ENCODE data around the gene G6PC3. TPM values are rescaled to one million over a fixed set of nuclear protein-coding genes. Genes with fewer than 3 reads are reported as not detected.
"Not testable (repeated sequence)": the region's sequence is repeated elsewhere in the genome, so short reads cannot be mapped to it uniquely, and the experiment has no call there.

Gene G6PC3
- total RNA-seq, 1 donor from 2014 or later: 33.3 TPM

DNA sequence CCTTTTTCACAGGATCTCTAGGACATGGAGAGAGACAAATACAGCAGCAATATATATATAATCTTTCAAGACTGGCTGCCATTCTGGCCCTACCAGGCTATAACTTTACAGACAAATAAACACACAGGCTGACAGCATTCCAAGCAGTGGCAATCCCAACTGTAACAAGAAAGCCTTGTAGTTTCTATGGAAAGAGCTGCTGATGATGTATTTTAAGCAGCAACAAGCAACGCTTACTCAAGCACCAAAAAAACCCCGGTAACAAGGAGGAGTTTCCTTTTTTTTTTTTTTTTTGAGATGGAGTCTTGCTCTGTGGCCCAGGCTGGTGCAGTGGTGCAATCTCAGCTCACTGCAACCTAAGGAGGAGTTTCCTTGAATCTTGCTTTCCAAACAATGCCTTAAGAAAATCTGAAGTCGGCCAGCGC, 27.3 kb upstream of the G6PC3 start:
- no peak overlapping the region for H3K4me3 Mint-ChIP-seq
- H3K36me3 Mint-ChIP-seq (ENCODE audit: low read depth): peaks cover 39% of the 10 kb centered on the region
- no peak for DNase-seq
- H3K9me3 Mint-ChIP-seq: no peaks in the 10 kb centered on the region
- intact Hi-C loops (cut with micrococcal nuclease): loop anchor here (5.0 kb wide), 2 partner anchors 36 to 101 kb away; partner anchors contain the start of gene PPY
- H3K27me3 Mint-ChIP-seq: no peaks in the 10 kb centered on the region
- no peak overlapping the region for H3K27ac Mint-ChIP-seq
- peaks cover 23% of the 10 kb centered on the region for H3K4me1 Mint-ChIP-seq

DNA sequence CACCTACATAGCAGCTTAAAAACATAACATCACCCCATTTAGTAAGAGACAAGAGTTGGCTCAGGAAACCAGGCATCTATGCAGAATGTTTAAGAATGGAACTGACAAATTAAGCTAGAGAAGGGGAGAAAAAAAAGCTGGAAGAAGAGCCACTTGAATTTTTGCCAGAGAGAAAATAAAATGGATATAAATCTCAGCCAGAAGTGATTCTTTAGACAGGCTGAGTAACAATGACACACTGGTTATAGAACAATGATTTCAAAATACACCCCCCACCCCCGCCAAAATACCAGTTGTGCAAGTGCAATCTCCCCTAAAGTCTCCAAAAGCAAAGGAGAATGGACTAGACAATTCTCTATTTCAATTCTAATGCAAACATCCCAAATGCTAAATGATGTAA, 26.5 kb upstream of the G6PC3 start:
- no peak for DNase-seq
- Mint-ChIP-seq H3K27ac (no peak overlapping the region), H3K27me3 (no peaks in the 10 kb centered on the region), H3K4me3 (no peak overlapping the region), H3K4me1 (peaks cover 23% of the 10 kb centered on the region), H3K36me3 (ENCODE audit: low read depth) (peaks cover 41% of the 10 kb centered on the region), H3K9me3 (no peaks in the 10 kb centered on the region)
- intact Hi-C loops (cut with micrococcal nuclease): loop anchor here (5.0 kb wide), 2 partner anchors 37 to 102 kb away; partner anchors contain the start of gene PPY

DNA sequence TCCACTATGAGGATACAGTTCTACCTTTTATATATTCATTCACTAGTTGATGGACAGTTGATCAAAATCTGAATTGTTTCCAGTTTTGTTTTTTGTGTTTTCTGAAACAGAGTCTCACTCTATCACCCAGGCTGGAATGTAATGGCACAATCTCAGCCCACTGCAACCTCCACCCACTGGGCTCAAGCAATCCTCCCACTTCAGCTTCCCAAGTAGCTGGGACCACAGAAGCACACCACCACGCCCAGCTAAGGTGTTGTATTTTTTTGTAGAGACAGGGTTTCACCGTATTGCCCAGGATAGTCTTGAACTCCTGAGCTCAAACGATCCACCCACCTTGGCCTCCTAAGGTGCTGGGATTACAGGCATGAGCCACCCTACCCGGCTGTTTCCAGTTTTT, 25.0 kb upstream of the G6PC3 start:
- H3K27me3 Mint-ChIP-seq: no peaks in the 10 kb centered on the region
- no peak overlapping the region for H3K4me3 Mint-ChIP-seq
- intact Hi-C loops (cut with micrococcal nuclease): no loop called here
- peaks cover 45% of the 10 kb centered on the region for H3K36me3 Mint-ChIP-seq (ENCODE audit: low read depth)
- no peak overlapping the region for H3K27ac Mint-ChIP-seq
- peaks cover 13% of the 10 kb centered on the region for H3K4me1 Mint-ChIP-seq
- DNase-seq: no peak
- no peaks in the 10 kb centered on the region for H3K9me3 Mint-ChIP-seq

DNA sequence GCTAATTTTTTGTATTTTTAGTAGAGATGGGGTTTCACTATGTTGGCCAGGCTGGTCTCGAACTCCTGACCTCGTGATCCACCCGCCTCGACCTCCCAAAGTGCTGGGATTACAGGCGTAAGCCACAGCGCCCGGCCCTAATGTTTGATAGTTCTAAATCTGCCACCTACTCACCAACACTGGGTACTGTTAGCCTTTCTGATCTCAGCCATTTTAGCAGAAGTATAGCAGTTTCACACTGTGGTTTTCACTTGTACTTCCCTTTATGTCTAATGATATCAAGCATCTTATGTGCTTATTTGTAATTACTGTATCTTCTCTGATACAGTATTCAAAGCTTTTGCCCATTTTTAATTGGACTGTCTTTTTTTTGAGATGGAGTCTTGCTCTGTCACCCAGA, 23.6 kb upstream of the G6PC3 start:
- H3K27me3 Mint-ChIP-seq; H3K27ac Mint-ChIP-seq; H3K4me3 Mint-ChIP-seq; H3K9me3 Mint-ChIP-seq; DNase-seq; intact Hi-C loops (cut with micrococcal nuclease); H3K4me1 Mint-ChIP-seq: not testable (repeated sequence)
- H3K36me3 Mint-ChIP-seq (ENCODE audit: low read depth): peaks cover 48% of the 10 kb centered on the region

DNA sequence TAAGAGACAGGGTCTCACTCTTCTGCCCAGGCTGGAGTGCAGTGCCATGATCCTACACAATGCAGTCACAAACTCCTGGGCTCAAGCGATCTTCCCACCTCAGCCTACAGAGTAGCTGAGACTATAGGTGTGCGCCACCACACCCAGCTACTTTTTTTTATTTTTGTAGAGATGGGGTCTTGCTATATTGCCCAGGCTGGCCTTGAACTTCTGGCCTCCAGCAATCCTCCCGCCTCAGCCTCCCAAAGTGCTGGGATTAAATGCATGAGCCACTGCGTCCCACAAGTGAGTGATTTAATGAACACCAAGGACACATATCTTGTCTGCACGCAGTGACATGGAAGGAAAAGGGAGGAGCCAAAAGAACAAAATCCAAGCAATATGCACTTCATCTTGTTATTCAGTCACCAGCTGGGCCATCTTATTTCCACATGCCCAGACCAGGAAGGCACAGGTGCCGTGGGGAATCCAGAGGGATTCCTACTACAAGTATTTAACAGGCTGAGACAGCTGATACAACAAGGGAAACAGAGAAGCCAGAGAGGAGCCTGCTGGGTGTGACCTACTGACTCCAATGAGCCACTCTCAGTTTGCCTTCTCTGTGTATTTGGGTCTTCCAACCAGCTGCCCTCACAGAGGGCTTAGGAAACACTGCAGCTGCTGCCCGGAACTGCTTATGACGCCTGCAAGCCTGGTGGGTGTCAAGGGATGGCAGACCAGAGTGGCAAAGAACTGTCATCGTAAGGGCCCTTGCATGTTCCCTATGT, 21.1 kb upstream of the G6PC3 start:
- Mint-ChIP-seq H3K4me3 (no peak overlapping the region), H3K9me3 (no peaks in the 10 kb centered on the region), H3K36me3 (ENCODE audit: low read depth) (peaks cover 58% of the 10 kb centered on the region), H3K27ac (no peak overlapping the region), H3K4me1 (peaks cover 4% of the 10 kb centered on the region), H3K27me3 (no peaks in the 10 kb centered on the region)
- intact Hi-C loops (cut with micrococcal nuclease): no loop called here
- no peak for DNase-seq

DNA sequence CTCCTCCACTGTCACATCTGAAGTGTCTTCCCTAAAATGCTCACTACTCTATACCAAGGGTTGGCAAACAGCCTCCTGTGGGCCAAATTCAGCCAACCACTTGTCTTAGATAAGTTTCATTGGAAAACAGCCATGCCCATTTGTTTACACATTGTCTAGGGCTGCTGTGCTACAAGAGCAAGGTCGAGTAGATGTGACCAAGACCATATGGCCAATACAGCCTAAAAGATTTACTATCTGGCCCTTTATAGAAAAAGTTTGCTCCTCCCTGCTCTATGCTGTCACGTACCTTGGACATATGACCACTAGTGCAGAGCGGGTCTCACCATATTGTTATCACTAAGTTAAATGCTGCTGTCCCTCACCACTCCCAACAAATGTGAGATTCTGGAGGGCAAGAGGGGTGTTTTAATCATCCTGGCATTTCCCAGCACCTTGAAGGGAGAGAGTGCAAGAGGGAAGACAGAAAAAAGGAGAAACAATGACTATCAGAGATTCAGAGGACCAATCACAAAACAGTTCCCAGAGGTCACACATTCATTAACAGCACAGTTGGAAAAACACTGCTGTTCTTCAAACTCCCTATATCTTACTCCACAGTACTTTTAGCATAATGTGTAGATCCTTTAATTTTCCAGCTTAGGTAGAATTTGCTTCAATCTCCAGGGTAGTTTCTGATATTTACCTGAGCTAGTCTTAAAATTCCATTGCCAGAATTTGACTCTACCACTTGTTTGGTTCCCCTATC, 17.2 kb upstream of the G6PC3 start:
- DNase-seq: no peak
- peaks cover 5% of the 10 kb centered on the region for H3K4me1 Mint-ChIP-seq
- intact Hi-C loops (cut with micrococcal nuclease): no loop called here
- no peaks in the 10 kb centered on the region for H3K27me3 Mint-ChIP-seq
- H3K9me3 Mint-ChIP-seq: no peaks in the 10 kb centered on the region
- no peak overlapping the region for H3K27ac Mint-ChIP-seq
- H3K36me3 Mint-ChIP-seq (ENCODE audit: low read depth): peaks cover 53% of the 10 kb centered on the region
- H3K4me3 Mint-ChIP-seq: no peak overlapping the region

DNA sequence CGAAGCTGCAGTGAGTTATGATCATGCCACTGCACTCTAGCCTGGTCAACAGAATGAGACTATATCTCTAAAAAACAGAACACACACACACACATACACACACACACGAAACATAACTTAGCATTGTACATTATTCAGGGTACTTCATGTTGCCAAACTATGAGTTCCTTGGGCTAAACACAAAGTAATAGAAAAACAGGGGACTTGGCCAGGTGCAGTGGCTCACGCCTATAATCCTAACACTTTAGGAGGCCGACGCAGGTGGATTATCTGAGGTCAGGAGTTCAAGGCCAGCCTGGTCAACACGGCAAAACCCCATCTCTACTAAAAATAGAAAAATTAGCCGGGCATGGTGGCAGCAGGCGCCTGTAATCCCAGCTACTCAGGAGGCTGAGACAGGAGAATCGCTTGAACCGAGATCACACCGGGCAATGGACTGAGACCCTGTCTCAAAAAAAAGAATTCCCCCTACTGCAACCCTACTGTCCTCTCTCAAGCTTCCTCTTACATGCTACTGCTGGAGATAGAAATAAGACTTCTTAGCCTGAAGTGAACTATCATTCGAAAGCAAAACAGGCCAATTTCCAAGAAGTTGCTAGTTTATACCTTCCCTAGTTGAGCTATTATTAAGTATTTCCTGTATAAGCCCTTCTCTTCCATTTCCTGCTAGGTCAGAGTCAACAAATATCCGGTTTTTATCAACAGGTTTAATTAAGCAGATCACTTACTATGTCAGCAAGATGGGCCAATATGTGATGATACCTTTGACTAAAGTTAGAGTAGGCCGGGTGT, 11.2 kb upstream of the G6PC3 start:
- no peak overlapping the region for H3K4me3 Mint-ChIP-seq

DNA sequence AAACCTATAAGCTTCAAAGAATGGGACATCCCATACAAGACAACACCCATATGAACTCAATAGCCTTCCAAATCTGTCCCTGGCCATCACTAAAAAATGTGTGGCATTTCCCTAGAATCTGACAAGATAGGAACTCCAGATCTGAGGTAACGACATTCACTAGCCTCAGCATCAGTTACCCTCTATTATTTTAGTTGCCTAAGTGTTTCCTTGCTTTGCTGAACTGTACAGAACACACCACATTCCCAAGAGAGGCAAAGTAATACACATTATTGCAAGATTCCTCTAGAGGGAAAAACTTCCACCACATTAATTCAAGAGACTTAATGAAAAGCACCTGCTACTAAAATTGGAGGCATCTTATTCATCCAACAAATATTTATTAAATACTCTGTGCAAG, 9.1 kb upstream of the G6PC3 start:
- no peak overlapping the region for H3K27ac Mint-ChIP-seq
- no peaks in the 10 kb centered on the region for H3K27me3 Mint-ChIP-seq
- no peaks in the 10 kb centered on the region for H3K9me3 Mint-ChIP-seq
- H3K4me3 Mint-ChIP-seq: no peak overlapping the region
- intact Hi-C loops (cut with micrococcal nuclease): no loop called here
- H3K36me3 Mint-ChIP-seq (ENCODE audit: low read depth): peaks cover 64% of the 10 kb centered on the region
- no peak for DNase-seq
- H3K4me1 Mint-ChIP-seq: peaks cover 33% of the 10 kb centered on the region

More for the DNA sequence above, 11.2 kb upstream of the G6PC3 start:
- intact Hi-C loops (cut with micrococcal nuclease): no loop called here
- no peaks in the 10 kb centered on the region for H3K9me3 Mint-ChIP-seq
- no peak for DNase-seq
- H3K27ac Mint-ChIP-seq: no peak overlapping the region
- no peaks in the 10 kb centered on the region for H3K27me3 Mint-ChIP-seq
- H3K36me3 Mint-ChIP-seq (ENCODE audit: low read depth): peaks cover 62% of the 10 kb centered on the region
- peaks cover 29% of the 10 kb centered on the region for H3K4me1 Mint-ChIP-seq

DNA sequence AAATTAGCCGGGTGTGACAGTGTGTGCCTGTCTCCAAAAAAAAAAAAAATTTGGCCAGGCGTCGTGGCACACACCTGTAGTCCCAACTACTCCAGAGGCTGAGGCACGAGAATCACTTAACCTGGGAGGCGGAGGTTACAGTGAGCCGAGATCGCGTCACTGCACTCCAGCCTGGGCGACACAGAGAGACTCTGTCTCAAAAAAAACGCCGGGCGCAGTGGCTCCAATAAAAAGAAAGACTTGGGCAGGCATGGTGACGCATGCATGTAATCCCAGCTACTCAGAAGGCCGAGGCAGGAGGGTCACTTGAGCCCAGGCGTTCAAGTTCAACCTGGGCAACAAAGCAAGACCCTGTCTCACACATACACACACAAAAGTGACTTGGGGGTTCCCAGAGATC, 7.7 kb upstream of the G6PC3 start:
- Mint-ChIP-seq H3K27me3 (no peaks in the 10 kb centered on the region), H3K4me3 (no peak overlapping the region), H3K9me3 (no peaks in the 10 kb centered on the region), H3K36me3 (ENCODE audit: low read depth) (peaks cover 62% of the 10 kb centered on the region), H3K27ac (no peak overlapping the region), H3K4me1 (peaks cover 39% of the 10 kb centered on the region)
- DNase-seq: no peak
- intact Hi-C loops (cut with micrococcal nuclease): no loop called here

DNA sequence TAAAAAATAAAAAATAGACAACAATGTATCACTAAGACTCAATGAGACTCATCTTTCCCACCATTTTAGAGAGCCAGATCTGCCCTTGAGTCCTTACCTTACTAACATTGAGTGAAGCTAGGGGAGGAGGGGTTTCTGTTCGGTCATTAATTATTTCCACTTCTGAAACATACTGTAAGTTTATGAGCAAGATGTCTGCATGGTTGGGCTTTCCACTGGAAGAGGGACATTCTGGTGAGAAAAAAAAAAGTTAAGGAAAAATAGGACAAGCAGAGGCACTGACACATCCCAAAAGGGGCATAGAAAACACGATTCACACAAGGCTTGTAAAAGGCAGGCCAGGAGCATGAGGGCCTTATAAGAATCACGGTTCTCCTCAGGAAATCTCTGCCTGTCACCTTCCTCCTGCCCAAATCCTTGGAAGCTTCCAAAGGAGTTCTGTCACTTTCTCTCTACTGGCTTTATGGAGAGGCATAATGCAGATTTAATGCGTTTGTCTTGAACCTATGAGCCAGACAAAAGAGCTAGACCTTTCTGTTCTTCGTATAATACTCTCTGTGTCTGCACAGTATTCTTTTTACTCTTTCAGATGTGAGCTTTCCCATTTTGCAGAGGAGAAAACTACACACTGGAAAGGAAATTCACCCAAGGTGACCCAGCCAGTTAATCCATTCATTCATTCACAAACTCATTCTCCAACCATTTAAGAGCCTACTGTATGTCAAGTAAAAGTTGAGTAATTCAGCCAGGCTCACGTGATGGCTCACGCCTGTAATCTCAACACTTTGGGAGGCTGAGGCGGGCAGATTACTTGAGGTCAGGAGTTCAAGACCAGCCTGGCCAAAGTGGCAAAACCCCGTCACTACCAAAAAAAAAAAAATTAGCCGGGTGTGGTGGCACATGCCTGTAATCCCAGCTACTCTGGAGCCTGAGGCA, 6.6 kb upstream of the G6PC3 start:
- Mint-ChIP-seq H3K27me3 (no peaks in the 10 kb centered on the region), H3K36me3 (ENCODE audit: low read depth) (peaks cover 53% of the 10 kb centered on the region), H3K27ac (no peak overlapping the region), H3K4me1 (peaks cover 41% of the 10 kb centered on the region), H3K9me3 (no peaks in the 10 kb centered on the region), H3K4me3 (peak overlapping the region; percentile 51)
- no peak for DNase-seq
- intact Hi-C loops (cut with micrococcal nuclease): no loop called here

DNA sequence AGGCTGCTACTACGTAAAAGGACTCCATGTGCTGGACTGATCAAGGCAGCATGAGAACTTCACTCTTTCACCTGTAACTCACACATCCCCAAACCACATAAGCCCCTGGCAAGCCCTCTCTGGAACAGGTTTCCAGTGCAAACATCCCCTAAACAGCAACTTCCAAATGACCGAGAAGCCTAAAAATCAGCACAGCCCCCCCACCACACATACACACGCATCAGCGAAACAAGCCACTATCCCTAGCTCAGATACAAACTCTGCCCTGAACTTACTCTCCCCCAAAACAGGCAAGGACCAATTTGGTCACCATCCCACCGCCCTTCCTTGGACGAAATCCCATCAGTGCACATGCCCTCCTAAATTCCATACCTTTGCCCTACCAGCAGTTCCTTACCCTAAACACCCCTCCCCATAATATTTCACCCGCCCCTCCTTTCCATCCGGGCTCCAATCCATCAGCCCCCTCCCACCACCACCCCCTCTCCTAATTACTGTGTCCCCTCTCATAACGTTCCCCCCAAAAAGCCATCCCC, 4.8 kb upstream of the G6PC3 start:
- peak; percentile 75 for DNase-seq
- peak overlapping the region; percentile 97 for H3K27ac Mint-ChIP-seq
- no peaks in the 10 kb centered on the region for H3K27me3 Mint-ChIP-seq
- no peaks in the 10 kb centered on the region for H3K9me3 Mint-ChIP-seq
- peak overlapping the region; percentile 93 for H3K4me3 Mint-ChIP-seq
- H3K36me3 Mint-ChIP-seq (ENCODE audit: low read depth): peaks cover 37% of the 10 kb centered on the region
- intact Hi-C loops (cut with micrococcal nuclease): loop anchor here (2.0 kb wide), 1 partner anchor 259 kb away; the partner anchor contains the start of gene SLC25A39
- peaks cover 35% of the 10 kb centered on the region for H3K4me1 Mint-ChIP-seq

DNA sequence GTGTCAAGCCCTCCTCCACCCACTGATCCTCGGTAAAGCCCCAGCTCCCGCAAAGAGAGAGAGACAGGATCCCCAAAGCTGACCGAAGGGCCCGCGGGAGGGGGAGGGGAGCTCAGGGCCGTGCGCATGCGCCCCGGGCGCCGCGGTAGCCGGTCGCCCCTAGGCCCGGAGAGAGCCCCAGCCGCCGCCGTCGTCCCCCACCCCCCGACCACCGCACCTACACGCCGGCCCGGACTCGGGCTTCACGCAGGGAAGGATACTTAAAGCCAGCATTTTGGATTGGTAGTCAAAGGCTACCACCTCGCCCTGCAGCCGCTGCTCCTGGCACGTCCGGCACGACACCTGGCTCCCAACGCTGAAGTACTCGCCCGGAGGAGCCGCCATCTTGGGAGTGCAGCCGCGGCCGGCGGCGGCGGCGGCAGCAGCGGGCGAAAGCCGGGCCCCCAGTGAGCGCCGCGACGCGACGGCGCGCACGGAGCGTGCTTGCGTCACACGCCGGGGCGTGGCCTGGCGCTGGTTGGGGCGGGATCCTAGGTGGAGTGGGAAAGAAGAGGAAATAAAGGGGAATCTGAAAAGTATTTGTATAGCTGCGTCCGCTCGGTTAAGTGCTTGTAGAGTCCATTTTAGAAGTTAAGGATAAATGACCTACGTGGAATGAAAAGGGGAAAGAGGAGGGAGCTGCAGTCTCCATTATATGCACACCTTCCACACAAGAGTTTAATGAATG, 4.2 kb upstream of the G6PC3 start, which contains the start of gene LSM12:
LSM12 (minus strand) TSS at position 468 of the 727 bp plus-strand sequence; CDS start at position 384, 84 bp downstream.
- Mint-ChIP-seq H3K36me3 (ENCODE audit: low read depth) (peaks cover 34% of the 10 kb centered on the region), H3K4me3 (peak within 1 kb of the TSS; percentile 93), H3K27me3 (no peaks in the 10 kb centered on the region), H3K4me1 (peaks cover 37% of the 10 kb centered on the region), H3K9me3 (no peaks in the 10 kb centered on the region), H3K27ac (peak within 1 kb of the TSS; percentile 97)
- intact Hi-C loops (cut with micrococcal nuclease): loop anchor here (2.0 kb wide), 1 partner anchor 258 kb away; the partner anchor contains the start of gene SLC25A39
- DNase-seq: peak; percentile 99
